ENCODE data around the gene ZNF569.

Gene ZNF569

GRCh38 chr19:37466798-37467607 lies at the start of gene ZNF569:
Gene ZNF569, minus strand, starts transcription at chr19:37467444. Its CDS starts 22,523 bp downstream, at chr19:37444921.
- H3K9me3 Mint-ChIP-seq, result peaks cover 7% of the 10 kb centered on the region
- DNase-seq (ENCODE audit: low spot score in 2 of 2) (peak; percentile 87 to 90), ATAC-seq (ENCODE audit: low read depth) (peak; percentile 68)
- peak within 1 kb of the TSS; percentile 96 for H3K4me3 Mint-ChIP-seq
- H3K27me3 Mint-ChIP-seq, result no peaks in the 10 kb centered on the region
- H3K4me1 Mint-ChIP-seq, result peaks cover 23% of the 10 kb centered on the region
- H3K27ac Mint-ChIP-seq, result peak within 1 kb of the TSS; percentile 95
- peaks cover 14% of the 10 kb centered on the region for H3K36me3 Mint-ChIP-seq

GRCh38 chr19:37513397-37513796 lies 46.2 kb upstream of the ZNF569 start:
- peaks cover 17% of the 10 kb centered on the region for H3K9me3 Mint-ChIP-seq
- peaks cover 56% of the 10 kb centered on the region for H3K36me3 Mint-ChIP-seq
- no peaks in the 10 kb centered on the region for H3K27me3 Mint-ChIP-seq
- H3K27ac Mint-ChIP-seq, result no peak overlapping the region
- H3K4me3 Mint-ChIP-seq, result no peak overlapping the region
- DNase-seq (ENCODE audit: low spot score in 2 of 2) (no peak), ATAC-seq (ENCODE audit: low read depth) (no peak)
- H3K4me1 Mint-ChIP-seq, result no peaks in the 10 kb centered on the region

GRCh38 chr19:37511821-37512220 lies 44.6 kb upstream of the ZNF569 start:
- DNase-seq (ENCODE audit: low spot score in 2 of 2), result no peak
- Mint-ChIP-seq H3K4me1 (no peaks in the 10 kb centered on the region), H3K4me3 (no peak overlapping the region), H3K36me3 (peaks cover 52% of the 10 kb centered on the region), H3K9me3 (peaks cover 15% of the 10 kb centered on the region), H3K27ac (no peak overlapping the region), H3K27me3 (no peaks in the 10 kb centered on the region)
- no peak for ATAC-seq (ENCODE audit: low read depth)

- no peak overlapping the region for H3K27ac Mint-ChIP-seq
- DNase-seq (ENCODE audit: low spot score in 2 of 2) (no peak), ATAC-seq (ENCODE audit: low read depth) (no peak)
- H3K4me3 Mint-ChIP-seq, result no peak overlapping the region
- H3K27me3 Mint-ChIP-seq, result no peaks in the 10 kb centered on the region
- peaks cover 15% of the 10 kb centered on the region for H3K9me3 Mint-ChIP-seq
- peaks cover 50% of the 10 kb centered on the region for H3K36me3 Mint-ChIP-seq
- H3K4me1 Mint-ChIP-seq, result no peaks in the 10 kb centered on the region
Observed at GRCh38 chr19:37511186-37511585, 43.9 kb upstream of the ZNF569 start.

- DNase-seq (ENCODE audit: low spot score in 2 of 2) (no peak), ATAC-seq (ENCODE audit: low read depth) (no peak)
- Mint-ChIP-seq H3K27ac (no peak overlapping the region), H3K36me3 (peaks cover 33% of the 10 kb centered on the region), H3K27me3 (no peaks in the 10 kb centered on the region), H3K4me3 (no peak overlapping the region), H3K9me3 (peaks cover 8% of the 10 kb centered on the region), H3K4me1 (no peaks in the 10 kb centered on the region)
Observed at GRCh38 chr19:37507167-37507464, 39.9 kb upstream of the ZNF569 start.

- ATAC-seq (ENCODE audit: low read depth), result peak; percentile 90
- H3K36me3 Mint-ChIP-seq, result peaks cover 28% of the 10 kb centered on the region
- H3K9me3 Mint-ChIP-seq, result peaks cover 10% of the 10 kb centered on the region
- H3K27me3 Mint-ChIP-seq, result no peaks in the 10 kb centered on the region
- H3K4me3 Mint-ChIP-seq, result no peak within 1 kb of the TSS
- no peaks in the 10 kb centered on the region for H3K4me1 Mint-ChIP-seq
- H3K27ac Mint-ChIP-seq, result no peak within 1 kb of the TSS
- DNase-seq (ENCODE audit: low spot score in 2 of 2), result peak; percentile 69 to 80
Observed at GRCh38 chr19:37506387-37507166, 39.3 kb upstream of the ZNF569 start, which contains the start of gene ZNF793. Gene ZNF793, plus strand, starts transcription at chr19:37506939. Its CDS starts 16,501 bp downstream, at chr19:37523440.

GRCh38 chr19:37505958-37506386 lies 38.7 kb upstream of the ZNF569 start:
- Mint-ChIP-seq H3K9me3 (peaks cover 9% of the 10 kb centered on the region), H3K27me3 (no peaks in the 10 kb centered on the region), H3K4me1 (no peaks in the 10 kb centered on the region), H3K36me3 (peaks cover 23% of the 10 kb centered on the region), H3K4me3 (no peak overlapping the region), H3K27ac (no peak overlapping the region)
- ATAC-seq (ENCODE audit: low read depth), result peak; percentile 9
- no peak for DNase-seq (ENCODE audit: low spot score in 2 of 2)

GRCh38 chr19:37492213-37492612 lies 25.0 kb upstream of the ZNF569 start:
- Mint-ChIP-seq H3K27me3 (peaks cover 2% of the 10 kb centered on the region), H3K4me1 (no peaks in the 10 kb centered on the region), H3K9me3 (peaks cover 24% of the 10 kb centered on the region), H3K27ac (no peak overlapping the region), H3K36me3 (peaks cover 12% of the 10 kb centered on the region), H3K4me3 (no peak overlapping the region)
- ATAC-seq (ENCODE audit: low read depth), result no peak
- DNase-seq (ENCODE audit: low spot score in 2 of 2), result no peak

GRCh38 chr19:37484406-37485168 lies 17.3 kb upstream of the ZNF569 start:
- Mint-ChIP-seq H3K27me3 (no peaks in the 10 kb centered on the region), H3K36me3 (peaks cover 63% of the 10 kb centered on the region), H3K27ac (no peak overlapping the region), H3K9me3 (peaks cover 30% of the 10 kb centered on the region), H3K4me3 (no peak overlapping the region), H3K4me1 (no peaks in the 10 kb centered on the region)
- ATAC-seq (ENCODE audit: low read depth) (no peak), DNase-seq (ENCODE audit: low spot score in 2 of 2) (no peak)

GRCh38 chr19:37472165-37472564 lies 4.9 kb upstream of the ZNF569 start:
- H3K36me3 Mint-ChIP-seq, result peaks cover 24% of the 10 kb centered on the region
- ATAC-seq (ENCODE audit: low read depth), result no peak

GRCh38 chr19:37470216-37470615 lies 3.0 kb upstream of the ZNF569 start:
- Mint-ChIP-seq H3K4me1 (peaks cover 20% of the 10 kb centered on the region), H3K9me3 (peaks cover 4% of the 10 kb centered on the region), H3K27ac (no peak overlapping the region), H3K27me3 (no peaks in the 10 kb centered on the region), H3K36me3 (peaks cover 5% of the 10 kb centered on the region), H3K4me3 (peak overlapping the region; percentile 93)
- ATAC-seq (ENCODE audit: low read depth) (no peak), DNase-seq (ENCODE audit: low spot score in 2 of 2) (no peak)

More at GRCh38 chr19:37472165-37472564, 4.9 kb upstream of the ZNF569 start:
- Mint-ChIP-seq H3K4me3 (no peak overlapping the region), H3K27ac (no peak overlapping the region), H3K9me3 (peaks cover 13% of the 10 kb centered on the region), H3K27me3 (no peaks in the 10 kb centered on the region), H3K4me1 (peaks cover 17% of the 10 kb centered on the region)
- DNase-seq (ENCODE audit: low spot score in 2 of 2), result no peak

- peaks cover 14% of the 10 kb centered on the region for H3K36me3 Mint-ChIP-seq
- H3K4me1 Mint-ChIP-seq, result peaks cover 23% of the 10 kb centered on the region
- ATAC-seq (ENCODE audit: low read depth) (peak; percentile 68), DNase-seq (ENCODE audit: low spot score in 2 of 2) (peak; percentile 87 to 88)
- peak within 1 kb of the TSS; percentile 93 for H3K4me3 Mint-ChIP-seq
- peak within 1 kb of the TSS; percentile 93 for H3K27ac Mint-ChIP-seq
- peaks cover 7% of the 10 kb centered on the region for H3K9me3 Mint-ChIP-seq
- H3K27me3 Mint-ChIP-seq, result no peaks in the 10 kb centered on the region
Observed at GRCh38 chr19:37468961-37469777, 1.9 kb upstream of the ZNF569 start, which contains the start of gene ZNF570. Gene ZNF570, plus strand, starts transcription at chr19:37469356. Its CDS starts 999 bp downstream, at chr19:37470355.

- Mint-ChIP-seq H3K9me3 (peaks cover 7% of the 10 kb centered on the region), H3K4me3 (peak overlapping the region; percentile 96), H3K36me3 (peaks cover 14% of the 10 kb centered on the region), H3K27ac (peak overlapping the region; percentile 95), H3K4me1 (peaks cover 23% of the 10 kb centered on the region), H3K27me3 (no peaks in the 10 kb centered on the region)
- DNase-seq (ENCODE audit: low spot score in 2 of 2) (no peak), ATAC-seq (ENCODE audit: low read depth) (no peak)
Observed at GRCh38 chr19:37467608-37468090, 405 bp upstream of the ZNF569 start.
